COR-L47 (cell line): Measurements from ENCODE around the gene FFAR3.
"Not testable (repeated sequence)": the region's sequence is repeated elsewhere in the genome, so short reads cannot be mapped to it uniquely, and the experiment has no call there.

ENCODE experiments used
- DNase-seq: peaks from one replicate; lab custom pipeline; 2025; lab: John Stamatoyannopoulos, UW

The FFAR3 gene

DNA sequence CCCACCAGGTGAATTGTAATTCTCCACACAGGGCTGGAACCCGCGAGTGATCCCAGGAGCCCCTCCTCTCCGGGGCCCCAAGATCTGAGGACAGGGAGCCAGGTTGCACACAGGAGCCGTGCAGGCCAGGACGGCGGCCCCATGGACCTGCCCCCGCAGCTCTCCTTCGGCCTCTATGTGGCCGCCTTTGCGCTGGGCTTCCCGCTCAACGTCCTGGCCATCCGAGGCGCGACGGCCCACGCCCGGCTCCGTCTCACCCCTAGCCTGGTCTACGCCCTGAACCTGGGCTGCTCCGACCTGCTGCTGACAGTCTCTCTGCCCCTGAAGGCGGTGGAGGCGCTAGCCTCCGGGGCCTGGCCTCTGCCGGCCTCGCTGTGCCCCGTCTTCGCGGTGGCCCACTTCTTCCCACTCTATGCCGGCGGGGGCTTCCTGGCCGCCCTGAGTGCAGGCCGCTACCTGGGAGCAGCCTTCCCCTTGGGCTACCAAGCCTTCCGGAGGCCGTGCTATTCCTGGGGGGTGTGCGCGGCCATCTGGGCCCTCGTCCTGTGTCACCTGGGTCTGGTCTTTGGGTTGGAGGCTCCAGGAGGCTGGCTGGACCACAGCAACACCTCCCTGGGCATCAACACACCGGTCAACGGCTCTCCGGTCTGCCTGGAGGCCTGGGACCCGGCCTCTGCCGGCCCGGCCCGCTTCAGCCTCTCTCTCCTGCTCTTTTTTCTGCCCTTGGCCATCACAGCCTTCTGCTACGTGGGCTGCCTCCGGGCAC lies 6.7 kb upstream of the FFAR3 start:
- no peak for DNase-seq

DNA sequence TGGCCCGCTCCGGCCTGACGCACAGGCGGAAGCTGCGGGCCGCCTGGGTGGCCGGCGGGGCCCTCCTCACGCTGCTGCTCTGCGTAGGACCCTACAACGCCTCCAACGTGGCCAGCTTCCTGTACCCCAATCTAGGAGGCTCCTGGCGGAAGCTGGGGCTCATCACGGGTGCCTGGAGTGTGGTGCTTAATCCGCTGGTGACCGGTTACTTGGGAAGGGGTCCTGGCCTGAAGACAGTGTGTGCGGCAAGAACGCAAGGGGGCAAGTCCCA lies 6.1 kb upstream of the FFAR3 start:
- DNase-seq = no peak

DNA sequence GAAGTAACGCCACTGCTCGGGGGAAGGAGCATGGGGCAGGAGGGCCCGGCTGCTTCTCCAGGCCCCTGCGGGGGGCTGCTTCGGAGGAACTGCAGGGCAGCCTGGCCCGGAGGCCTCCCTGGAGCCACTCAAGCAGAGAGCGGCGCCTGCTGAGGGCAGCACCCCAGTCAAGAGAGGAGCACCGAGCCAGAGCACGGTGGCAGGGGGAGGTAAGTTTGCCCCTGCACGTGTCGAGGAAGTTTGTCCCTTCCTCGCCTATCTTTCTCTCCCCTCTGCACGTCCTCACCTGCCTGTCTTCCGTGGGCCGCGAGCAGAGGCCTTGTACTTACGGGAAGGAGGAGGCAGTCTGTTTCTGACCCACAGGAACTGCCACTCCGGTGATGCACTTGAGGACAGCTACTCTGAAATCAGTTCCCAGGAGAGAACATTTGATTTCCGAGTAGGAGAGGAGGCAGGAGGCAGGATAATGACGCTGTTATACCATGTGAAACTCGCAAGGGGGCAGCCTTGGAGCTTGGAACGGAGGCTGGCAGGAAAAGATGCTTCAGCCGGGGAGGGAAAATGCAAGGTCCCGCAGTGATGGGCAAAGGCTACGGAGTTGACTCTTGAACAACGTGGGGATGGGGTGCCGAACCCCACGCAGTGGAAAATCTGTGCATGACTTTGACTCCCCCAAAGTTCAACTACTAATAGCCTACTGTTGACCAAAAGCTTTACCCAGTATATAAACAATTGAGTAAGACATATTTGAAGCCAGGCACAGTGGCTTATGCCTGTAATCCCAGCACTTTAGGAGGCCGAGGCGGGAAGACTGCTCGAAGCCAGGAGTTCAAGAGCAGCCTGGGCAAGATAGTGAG lies 5.6 kb upstream of the FFAR3 start:
- peak; percentile 41 for DNase-seq

DNA sequence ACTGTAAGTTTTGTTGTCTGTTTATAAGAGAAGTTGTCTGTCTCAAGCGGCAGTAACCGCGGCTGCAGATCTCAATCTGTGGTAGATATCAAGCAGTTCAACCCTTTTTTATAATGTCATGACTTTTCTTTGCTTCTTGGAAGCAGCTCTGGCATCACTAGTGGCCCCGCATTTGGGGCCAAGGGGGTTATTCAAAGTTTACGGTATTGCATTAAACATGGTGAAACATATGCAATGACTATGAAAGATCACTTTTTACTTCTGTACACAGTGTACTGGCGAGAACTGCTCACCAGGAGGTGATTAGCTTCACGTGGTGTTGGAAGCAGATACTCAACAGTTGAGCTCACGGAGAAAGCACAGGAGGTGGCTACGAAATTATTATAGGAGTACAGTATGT lies 4.6 kb upstream of the FFAR3 start:
- no peak for DNase-seq

DNA sequence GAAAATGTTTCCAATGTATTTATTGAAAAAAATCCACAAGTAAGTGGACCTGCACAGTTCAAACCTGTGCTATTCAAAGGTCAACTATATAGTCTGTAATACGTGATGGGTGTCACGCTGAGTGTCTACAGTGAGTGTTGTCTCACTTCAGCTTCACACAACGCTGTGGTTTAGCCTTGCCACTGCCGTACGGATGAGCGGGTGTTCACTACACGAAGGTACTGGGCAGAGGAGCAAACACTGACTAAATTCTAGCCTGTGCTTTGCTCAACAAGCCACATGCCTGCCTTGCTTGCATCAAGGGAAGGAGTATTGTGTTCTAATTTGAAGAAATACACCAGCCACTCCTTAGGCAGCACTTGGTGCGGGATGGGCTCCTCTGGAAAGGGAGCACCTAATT lies 3.4 kb upstream of the FFAR3 start:
- DNase-seq = no peak

DNA sequence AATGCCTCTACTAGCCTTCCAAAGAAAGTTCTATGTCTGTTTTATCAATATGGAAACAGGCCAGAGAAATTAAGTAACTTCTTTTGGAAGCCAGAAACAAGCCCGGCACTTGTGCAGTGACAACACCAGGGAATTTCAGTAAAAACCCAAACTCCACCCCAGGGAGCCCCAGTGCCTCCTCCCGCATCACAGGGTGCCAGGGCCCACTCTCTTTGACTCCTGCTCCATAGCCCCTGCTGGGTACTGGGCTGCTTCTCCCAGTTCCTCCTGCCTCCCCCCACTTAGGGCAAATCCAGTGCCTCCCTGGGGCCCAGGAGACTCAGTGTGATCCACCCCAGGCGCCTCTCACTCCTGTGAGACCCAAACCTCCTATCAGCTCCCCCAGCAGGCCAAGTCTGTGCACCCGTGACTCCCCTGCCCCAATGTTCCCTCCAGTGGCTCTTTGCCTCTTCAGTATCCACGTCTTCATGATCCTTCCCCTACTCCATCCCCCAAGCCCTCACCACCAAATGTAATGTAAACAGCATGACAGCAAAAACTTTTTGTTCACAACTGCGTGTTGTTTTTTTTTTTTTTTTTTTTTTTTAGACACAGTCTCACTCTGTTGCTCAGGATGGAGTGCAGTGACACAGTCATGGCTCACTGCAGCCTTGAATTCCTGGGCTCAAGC lies 2.3 kb upstream of the FFAR3 start:
- no peak for DNase-seq

DNA sequence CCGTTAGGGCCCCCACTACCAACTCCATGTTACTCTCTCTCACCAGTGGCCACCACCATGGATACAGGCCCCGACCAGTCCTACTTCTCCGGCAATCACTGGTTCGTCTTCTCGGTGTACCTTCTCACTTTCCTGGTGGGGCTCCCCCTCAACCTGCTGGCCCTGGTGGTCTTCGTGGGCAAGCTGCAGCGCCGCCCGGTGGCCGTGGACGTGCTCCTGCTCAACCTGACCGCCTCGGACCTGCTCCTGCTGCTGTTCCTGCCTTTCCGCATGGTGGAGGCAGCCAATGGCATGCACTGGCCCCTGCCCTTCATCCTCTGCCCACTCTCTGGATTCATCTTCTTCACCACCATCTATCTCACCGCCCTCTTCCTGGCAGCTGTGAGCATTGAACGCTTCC lies 574 bp downstream of the FFAR3 start:
- DNase-seq = not testable (repeated sequence)

DNA sequence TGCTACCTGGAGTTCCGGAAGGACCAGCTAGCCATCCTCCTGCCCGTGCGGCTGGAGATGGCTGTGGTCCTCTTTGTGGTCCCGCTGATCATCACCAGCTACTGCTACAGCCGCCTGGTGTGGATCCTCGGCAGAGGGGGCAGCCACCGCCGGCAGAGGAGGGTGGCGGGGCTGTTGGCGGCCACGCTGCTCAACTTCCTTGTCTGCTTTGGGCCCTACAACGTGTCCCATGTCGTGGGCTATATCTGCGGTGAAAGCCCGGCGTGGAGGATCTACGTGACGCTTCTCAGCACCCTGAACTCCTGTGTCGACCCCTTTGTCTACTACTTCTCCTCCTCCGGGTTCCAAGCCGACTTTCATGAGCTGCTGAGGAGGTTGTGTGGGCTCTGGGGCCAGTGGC lies 1.1 kb downstream of the FFAR3 start:
- not testable (repeated sequence) for DNase-seq

DNA sequence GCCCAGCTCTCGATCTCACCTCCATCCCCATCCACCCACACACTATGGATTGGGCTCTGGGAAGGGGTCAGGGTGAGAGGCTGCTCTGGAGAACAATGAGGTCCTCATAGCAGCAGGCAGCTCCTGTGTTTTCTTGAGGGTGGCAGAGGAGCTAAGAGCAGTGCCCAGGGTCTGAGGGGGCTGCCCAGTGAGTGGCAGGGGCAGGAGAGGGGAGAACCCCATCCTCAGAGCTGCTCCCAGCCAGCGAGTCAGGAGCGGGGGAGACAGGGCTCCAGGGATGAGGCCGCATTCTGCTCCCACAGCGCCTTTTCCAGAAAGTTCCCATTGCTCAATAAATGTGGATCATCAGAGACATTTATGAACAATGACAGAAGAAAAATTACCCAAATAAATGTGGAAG lies 1.8 kb downstream of the FFAR3 start:
- not testable (repeated sequence) for DNase-seq

DNA sequence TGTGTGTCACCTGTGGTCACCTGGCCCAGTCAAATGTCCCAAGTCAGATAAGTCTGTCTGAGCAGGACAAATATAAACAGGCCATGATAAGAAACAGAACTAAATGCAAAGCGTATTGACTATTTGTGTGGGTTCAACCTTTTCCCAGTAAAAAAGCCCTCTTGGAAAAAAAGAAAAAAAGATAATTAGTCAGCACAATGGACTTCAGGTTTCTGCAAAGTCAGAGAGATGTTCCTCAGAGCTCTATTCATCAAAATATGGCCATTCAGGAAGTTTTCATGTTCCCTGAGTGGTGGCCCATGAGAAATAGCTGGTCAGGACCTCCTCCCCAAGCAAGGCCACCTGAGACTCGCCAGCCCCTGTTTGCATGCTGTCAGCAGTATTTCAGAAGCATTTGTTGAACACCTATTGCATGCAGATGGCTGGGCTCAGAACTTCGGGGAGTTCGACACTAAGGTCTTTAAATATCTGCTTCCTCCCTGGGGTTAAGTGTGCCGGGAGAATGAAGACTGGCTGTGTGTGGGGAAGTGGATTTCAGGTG lies 2.7 kb downstream of the FFAR3 start:
- DNase-seq = no peak

DNA sequence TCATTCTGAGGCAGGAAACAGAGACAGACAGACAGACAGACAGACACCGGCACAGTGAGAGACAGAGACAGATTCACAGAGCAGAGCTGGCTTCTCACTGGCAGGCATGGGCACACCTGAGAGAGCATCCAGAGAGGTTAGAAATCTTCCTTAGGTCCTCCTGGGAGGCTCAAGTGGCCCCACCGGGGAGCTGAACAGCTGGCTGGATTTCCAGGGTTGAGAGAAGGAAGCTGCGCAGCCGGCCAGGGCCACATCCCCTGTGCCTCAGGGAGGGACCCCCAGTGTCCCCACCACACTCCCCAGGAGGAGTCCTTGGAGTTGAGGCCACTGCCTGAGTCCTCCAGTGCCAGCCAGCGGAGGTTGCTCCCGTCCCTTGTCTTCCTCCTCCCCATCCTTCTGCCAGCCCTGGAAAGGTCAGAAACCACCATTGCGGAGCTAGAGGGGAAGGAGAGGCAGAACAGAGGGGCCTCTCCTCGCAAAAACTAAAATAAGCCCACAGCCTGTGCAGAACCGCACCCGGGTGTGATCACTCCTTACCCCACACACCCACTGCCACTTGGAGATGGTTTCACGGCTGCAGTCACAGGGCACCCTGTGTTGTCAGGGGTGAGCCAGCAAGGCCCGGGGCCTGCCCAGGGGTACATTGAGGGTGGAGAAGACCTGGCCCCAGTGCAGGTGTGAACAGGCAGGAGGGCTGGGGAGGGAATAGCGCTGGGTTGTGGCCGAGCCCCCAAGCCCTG lies 4.2 kb downstream of the FFAR3 start:
- DNase-seq = no peak

DNA sequence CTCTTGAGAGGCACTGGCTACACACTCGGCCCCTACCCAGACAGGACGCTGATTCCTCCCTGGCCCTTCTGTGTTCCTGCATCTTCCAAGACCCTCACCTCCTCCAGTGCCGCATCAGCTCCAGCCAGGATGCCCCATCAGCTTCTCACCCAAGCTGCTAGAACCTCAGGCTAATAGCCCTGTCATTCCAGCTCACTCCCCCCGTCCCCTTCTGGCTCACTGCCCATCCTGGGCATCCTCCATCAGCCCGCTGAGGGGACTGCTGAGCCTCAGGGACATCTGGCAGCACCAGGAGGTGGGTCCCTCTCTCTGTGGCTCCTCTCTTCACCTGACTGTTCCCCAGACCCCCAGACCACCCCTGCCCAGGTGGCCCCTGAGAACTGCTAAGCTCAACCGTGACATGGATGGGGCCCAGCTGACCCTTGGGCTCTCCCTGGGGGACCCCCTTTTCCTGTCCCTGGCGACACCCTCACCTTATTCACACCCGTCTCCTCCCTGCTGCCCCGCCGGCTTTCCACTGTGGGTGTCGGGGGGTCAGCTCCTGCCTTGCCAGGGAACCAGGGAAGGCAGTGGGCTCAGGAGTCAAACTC lies 4.8 kb downstream of the FFAR3 start:
- no peak for DNase-seq

DNA sequence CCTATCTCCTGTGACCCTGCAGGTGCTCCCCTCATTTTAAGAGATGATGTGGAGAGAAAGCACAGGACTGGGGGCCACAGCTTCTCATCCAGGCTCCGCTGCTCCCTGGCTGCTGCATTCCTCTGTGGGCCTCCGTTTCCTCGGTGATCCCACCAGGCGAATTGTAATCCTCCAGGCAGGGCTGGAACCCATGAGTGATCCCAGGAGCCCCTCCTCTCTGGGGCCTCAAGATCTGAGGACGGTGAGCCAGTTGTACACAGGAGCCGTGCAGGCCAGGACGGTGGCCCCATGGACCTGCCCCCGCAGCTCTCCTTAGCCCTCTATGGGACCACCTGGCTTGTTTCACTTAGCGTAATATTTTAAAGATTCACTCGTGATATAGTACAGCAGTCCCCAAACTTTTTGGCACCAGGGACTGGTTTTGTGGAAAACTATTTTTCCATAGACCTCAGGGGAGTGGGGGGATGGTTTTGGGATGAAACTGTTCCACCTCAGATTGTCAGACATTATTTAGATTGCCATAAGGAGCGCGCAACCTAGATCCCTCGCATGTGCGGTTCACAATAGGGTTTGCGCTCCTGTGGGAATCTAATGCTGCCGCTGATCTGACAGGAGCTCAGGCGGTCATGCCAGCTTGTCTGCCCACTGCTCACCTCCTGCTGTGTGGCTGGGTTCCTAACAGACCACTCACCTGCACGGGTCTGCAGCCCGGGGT lies 5.6 kb downstream of the FFAR3 start:
- no peak for DNase-seq

DNA sequence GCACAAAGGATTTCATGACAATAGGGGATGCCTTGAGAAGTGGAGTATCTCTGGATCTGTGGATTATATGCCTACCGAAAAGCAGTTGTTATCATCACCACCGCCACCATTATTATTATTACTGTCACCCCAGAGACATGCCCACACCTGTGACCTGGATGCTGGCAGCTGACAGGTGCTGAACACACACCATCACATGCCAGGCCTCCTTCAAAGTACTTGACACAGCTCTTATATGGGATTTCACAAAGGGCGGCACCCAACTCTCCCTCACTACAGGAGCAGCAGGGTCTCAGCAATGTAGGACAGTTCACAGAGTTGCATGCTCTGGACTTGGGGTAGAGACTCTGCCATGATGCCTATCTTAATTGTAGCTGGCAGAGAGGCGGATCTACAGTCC lies 7.0 kb downstream of the FFAR3 start:
- DNase-seq = no peak

DNA sequence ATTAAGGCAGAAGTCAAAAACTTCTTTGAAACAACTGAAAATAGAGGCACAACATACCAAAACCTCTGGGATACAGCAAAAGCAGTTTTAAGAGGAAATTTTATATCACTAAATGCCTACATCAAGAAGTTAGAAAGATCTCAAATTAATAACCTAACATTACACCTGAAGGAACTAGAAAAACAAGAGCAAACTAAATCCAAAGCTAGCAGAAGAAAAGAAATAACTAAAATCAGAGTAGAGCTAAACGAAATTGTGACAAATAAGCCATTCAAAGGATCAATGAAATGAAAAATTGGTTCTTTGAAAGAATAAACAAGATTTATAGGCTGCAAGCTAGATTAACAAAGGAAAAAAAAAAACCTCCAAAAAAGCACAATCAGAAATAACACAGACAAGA lies 10.1 kb downstream of the FFAR3 start:
- no peak for DNase-seq

DNA sequence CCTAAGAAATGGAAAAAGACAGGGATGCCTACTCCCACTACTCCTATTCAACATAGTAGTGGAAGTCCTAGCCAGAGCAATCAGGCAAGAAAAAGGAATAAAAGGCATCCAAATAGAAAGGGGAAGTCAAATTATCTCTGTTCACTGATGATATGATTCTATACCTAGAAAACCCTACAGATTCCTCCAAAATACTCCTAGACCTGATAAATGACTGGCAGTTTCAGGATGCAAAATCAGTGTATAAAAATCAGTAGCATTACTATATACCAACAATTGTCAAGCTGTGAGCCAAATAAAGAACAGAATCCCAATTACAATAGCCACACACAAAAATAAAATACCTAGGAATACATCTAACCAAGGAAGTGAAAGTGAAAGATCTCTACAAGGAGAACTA lies 11.3 kb downstream of the FFAR3 start:
- DNase-seq = no peak

DNA sequence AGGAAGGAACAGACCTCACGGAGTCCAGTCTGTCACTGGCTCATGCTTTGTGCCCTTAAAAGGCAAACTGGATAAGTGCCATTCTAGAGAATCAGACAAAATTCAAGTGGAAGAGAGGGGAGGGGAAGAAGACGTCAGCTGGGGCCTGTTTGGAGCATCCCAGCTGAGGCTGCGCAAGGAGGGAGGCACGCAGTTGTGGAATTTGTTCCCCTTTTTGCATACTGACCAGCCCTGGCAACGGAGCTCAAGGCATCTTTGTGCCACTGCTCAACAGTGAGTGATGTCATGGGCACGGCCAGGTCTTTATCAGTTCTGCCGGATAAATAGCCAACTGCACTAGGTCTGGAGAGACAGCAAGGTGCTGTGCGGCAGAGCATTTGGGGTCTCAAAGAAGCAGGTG lies 12.5 kb downstream of the FFAR3 start, which contains the start of gene GPR42:
Gene GPR42, plus strand, starts transcription at position 347 of the 400 bp plus-strand sequence. CDS start 292 bp downstream, outside the sequence.
- DNase-seq = no peak

DNA sequence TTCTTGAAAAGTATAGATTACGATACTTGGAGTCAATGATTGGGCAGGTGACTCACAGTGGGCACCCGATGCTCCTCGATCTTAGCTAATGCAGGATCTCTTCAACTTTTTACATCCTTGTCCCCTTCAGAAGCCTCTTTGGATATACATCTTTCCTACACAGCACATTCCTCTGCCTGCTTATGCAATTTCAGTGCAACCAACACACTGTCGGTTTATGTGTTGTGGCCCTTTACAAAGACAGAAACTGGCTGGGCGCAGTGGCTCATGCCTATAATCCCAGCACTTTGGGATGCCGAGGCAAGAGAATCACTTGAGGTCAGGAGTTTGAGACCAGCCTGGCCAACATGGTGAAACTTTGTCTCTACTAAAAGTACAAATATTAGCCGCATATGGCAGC lies 15.2 kb downstream of the FFAR3 start:
- no peak for DNase-seq

DNA sequence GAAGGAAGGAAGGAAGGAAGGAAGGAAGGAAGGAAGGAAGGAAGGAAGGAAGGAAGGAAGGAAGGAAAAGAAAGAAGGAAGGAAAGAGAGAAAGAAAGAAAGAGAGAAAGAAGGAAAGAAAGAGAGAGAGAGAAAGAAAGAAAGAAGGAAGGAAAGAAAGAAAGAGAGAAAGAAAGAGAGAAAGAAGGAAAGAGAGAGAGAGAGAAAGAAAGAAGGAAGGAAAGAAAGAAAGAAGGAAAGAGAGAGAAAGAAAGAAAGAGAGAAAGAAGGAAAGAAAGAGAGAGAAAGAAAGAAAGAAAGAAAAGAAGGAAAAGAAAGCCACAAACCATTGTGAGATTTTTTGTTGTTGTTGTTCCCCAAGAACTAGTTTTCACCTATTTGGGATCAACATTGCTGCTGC lies 15.8 kb downstream of the FFAR3 start:
- DNase-seq = not testable (repeated sequence)

DNA sequence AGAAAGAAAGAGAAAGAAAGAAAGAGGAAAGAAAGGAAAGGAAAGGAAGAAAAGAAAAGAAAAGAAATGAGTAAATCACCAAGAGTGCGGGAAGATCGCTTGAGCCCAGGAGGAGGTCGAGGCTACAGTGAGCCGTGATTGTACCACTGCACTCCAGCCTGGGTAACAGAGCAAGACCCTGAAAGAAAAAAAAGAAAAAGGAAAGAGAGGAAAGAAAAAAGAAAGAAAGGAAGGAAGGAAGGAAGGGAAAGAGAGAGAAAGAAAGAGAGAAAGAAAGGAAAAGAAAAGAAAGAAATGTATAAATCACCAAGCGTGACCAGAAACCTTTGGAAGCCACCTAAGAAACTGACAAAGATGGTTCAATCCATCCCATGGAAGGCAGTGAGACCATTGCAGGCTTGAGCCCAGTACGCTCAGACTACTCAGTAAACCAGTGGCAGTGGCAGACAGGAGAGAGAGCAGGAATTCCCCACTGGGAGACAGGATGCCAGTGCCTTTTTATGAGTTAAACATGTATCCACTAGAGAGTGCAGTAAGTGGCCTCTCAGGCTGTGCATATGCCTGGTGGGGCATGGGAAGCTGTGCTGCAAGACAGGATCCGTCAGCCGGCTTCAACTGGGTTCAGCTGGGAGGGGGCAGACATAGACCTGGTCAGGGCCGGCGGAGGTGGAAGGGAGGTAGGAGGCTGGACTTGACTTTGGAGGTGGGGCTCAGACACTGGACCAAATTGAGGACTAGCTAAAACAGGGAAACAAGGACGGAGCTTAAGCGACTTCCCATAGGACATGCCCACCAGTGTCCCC lies 17.4 kb downstream of the FFAR3 start:
- no peak for DNase-seq
